Left ventricle myocardium superior (tissue), 1 donor: ENCODE data around the gene SEPSECS. TPM values are rescaled to one million over a fixed set of nuclear protein-coding genes. Genes with fewer than 3 reads are reported as not detected.

Experiments
- ATAC-seq: fragments of 200-7000 bp; cut with Tn5 transposase; one replicate; pipeline ENCODE4 v1.9.1; 2020; ENCODE audit warnings: mild to moderate bottlenecking, moderate library complexity
- DNase-seq: peaks from one replicate; pipeline ENCODE4 v3.0.0-alpha.2; 2020
- intact Hi-C: fragments of 100-400 bp; cut with micrococcal nuclease; formaldehyde crosslinking; loops from one replicate; pipeline ENCODE4 v1.11.0; 2022
- long read RNA-seq: library from polyadenylated mRNA; unstranded; transcript quantifications from one replicate; pipeline ENCODE4 v2.0.0, GENCODE V29; 2021
- total RNA-seq: library from RNA; stranded (reverse); fragmentation: NEBNext Ultra II Directional; extraction: Animal tissue kit (Norgen Biotek cat#: 25700); gene quantifications from one replicate; pipeline ENCODE4 v1.2.1, GENCODE V29; 2021
- donor health status: DM: no; HTN: yes; CAD: no; lungs with severe emphysema.

SEPSECS gene
- 5.2 TPM for total RNA-seq
- long read RNA-seq, full-length matches to known transcripts = 10 of 15 reads
- long read RNA-seq, partial matches to known transcripts = 2 of 15 reads
- long read RNA-seq, other reads (novel, unspliced or antisense) = 3 of 15 reads

GRCh38 chr4:25159837-25160713 lies at the start of gene SEPSECS:
Gene SEPSECS (minus strand): TSS chr4:25160449. CDS start chr4:25160369, 80 bp downstream.
- intact Hi-C loops = no loop called here
- DNase-seq = peak; percentile 98
- peak; percentile 95 for ATAC-seq

- intact Hi-C loops = no loop called here
- ATAC-seq (no peak), DNase-seq (no peak)
Measured at GRCh38 chr4:25209702-25210101, 49.5 kb upstream of the SEPSECS start.

GRCh38 chr4:25207997-25208396 lies 47.7 kb upstream of the SEPSECS start:
- DNase-seq (no peak), ATAC-seq (no peak)
- intact Hi-C loops = no loop called here

- no peak for ATAC-seq
- intact Hi-C loops = no loop called here
Measured at GRCh38 chr4:25198713-25199112, 38.5 kb upstream of the SEPSECS start.

GRCh38 chr4:25190407-25190806 lies 30.2 kb upstream of the SEPSECS start:
- intact Hi-C loops = no loop called here
- no peak for ATAC-seq
- DNase-seq = no peak

More at GRCh38 chr4:25198713-25199112, 38.5 kb upstream of the SEPSECS start:
- DNase-seq = no peak

GRCh38 chr4:25184056-25184455 lies 23.8 kb upstream of the SEPSECS start:
- intact Hi-C loops = no loop called here
- ATAC-seq = no peak
- DNase-seq = no peak

GRCh38 chr4:25182937-25183336 lies 22.7 kb upstream of the SEPSECS start:
- DNase-seq = no peak
- ATAC-seq = no peak
- intact Hi-C loops = no loop called here

GRCh38 chr4:25180524-25181131 lies 20.4 kb upstream of the SEPSECS start:
- intact Hi-C loops = no loop called here
- DNase-seq (no peak), ATAC-seq (peak; percentile 48)

- no peak for ATAC-seq
- DNase-seq = no peak
- intact Hi-C loops = no loop called here
Measured at GRCh38 chr4:25178838-25179261, 18.6 kb upstream of the SEPSECS start.

GRCh38 chr4:25177147-25177546 lies 16.9 kb upstream of the SEPSECS start:
- DNase-seq (no peak), ATAC-seq (no peak)
- intact Hi-C loops = no loop called here

- ATAC-seq (no peak), DNase-seq (no peak)
- intact Hi-C loops = no loop called here
Measured at GRCh38 chr4:25174674-25175073, 14.4 kb upstream of the SEPSECS start.

- intact Hi-C loops = no loop called here
- DNase-seq (no peak), ATAC-seq (peak; percentile 98)
Measured at GRCh38 chr4:25172961-25173915, 13.0 kb upstream of the SEPSECS start.

- ATAC-seq = no peak
- intact Hi-C loops = no loop called here
- no peak for DNase-seq
Measured at GRCh38 chr4:25171201-25171865, 11.1 kb upstream of the SEPSECS start.

GRCh38 chr4:25169446-25169845 lies 9.2 kb upstream of the SEPSECS start:
- ATAC-seq = no peak
- no peak for DNase-seq
- intact Hi-C loops = no loop called here

GRCh38 chr4:25165916-25166315 lies 5.7 kb upstream of the SEPSECS start:
- ATAC-seq (no peak), DNase-seq (no peak)
- intact Hi-C loops = no loop called here

- ATAC-seq = no peak
- DNase-seq = no peak
- intact Hi-C loops = no loop called here
Measured at GRCh38 chr4:25163196-25163595, 2.9 kb upstream of the SEPSECS start.

- ATAC-seq = no peak
- no peak for DNase-seq
- intact Hi-C loops = no loop called here
Measured at GRCh38 chr4:25162566-25162965, 2.3 kb upstream of the SEPSECS start.

GRCh38 chr4:25161593-25161950 lies 1.3 kb upstream of the SEPSECS start:
- ATAC-seq (no peak), DNase-seq (no peak)
- intact Hi-C loops = no loop called here
